ENCODE results near the gene DYNLT2B. TPM values are rescaled to one million over a fixed set of nuclear protein-coding genes. Genes with fewer than 3 reads are reported as not detected.

The DYNLT2B gene
- total and polyA plus RNA-seq, 4 donors: 1.1 to 3.7 (median 2.9) TPM

GRCh38 chr3:196287440-196288140, 30.4 kb downstream of the DYNLT2B start, which contains the start of gene PCYT1A (continued):
- TF ChIP-seq EGR1 (IDR thresholded peaks at IDR 0.05; ENCODE audit: low read depth in 2 of 2): peak; percentile 54 to 67

- H3K4me3 ChIP-seq (ENCODE audit: low read depth in 1 of 3, low read length in 3 of 3): peak overlapping the region; percentile 71 to 99 (median 97)
- TF ChIP-seq EGR1 (IDR thresholded peaks at IDR 0.05; ENCODE audit: low read depth in 2 of 2): no peak
- no peak for TF ChIP-seq HNF4G (IDR thresholded peaks at IDR 0.05)
- no peak for TF ChIP-seq NR2F2 (IDR thresholded peaks at IDR 0.05)
- TF ChIP-seq RXRA (IDR thresholded peaks at IDR 0.05): no peak
- no peak for TF ChIP-seq YY1 (IDR thresholded peaks at IDR 0.05)
- TF ChIP-seq SP1 (IDR thresholded peaks at IDR 0.05): no peak
- TF ChIP-seq ATF3 (IDR thresholded peaks at IDR 0.05): no peak
- no peak for TF ChIP-seq JUND (IDR thresholded peaks at IDR 0.05)
- TF ChIP-seq CTCF (IDR thresholded peaks at IDR 0.05; ENCODE audit: low read depth, low read length, missing input control): no peak
- no peak for TF ChIP-seq MAX (IDR thresholded peaks at IDR 0.05)
- no peak for TF ChIP-seq FOXA1 (IDR thresholded peaks at IDR 0.05)
- TF ChIP-seq REST (IDR thresholded peaks at IDR 0.05): no peak
- no peak for TF ChIP-seq ZBTB33 (IDR thresholded peaks at IDR 0.05)
- no peak for TF ChIP-seq HNF4A (conservative IDR thresholded peaks at IDR 0.05)
- no peak for TF ChIP-seq GABPA (IDR thresholded peaks at IDR 0.05 in 1 of 2, conservative IDR thresholded peaks at IDR 0.05 in 1 of 2)
- no peak for TF ChIP-seq RAD21 (IDR thresholded peaks at IDR 0.05)
- TF ChIP-seq TAF1 (conservative IDR thresholded peaks at IDR 0.05): no peak
- TF ChIP-seq FOXA2 (IDR thresholded peaks at IDR 0.05): no peak
- no peak for DNase-seq (ENCODE audit: low spot score)
- no peaks in the 10 kb centered on the region for H3K36me3 ChIP-seq (ENCODE audit: control insufficient read depth in 4 of 4, insufficient read depth in 3 of 4, low read depth in 1 of 4, low read length in 3 of 4)
- no peaks in the 10 kb centered on the region for H3K27me3 ChIP-seq (ENCODE audit: control insufficient read depth in 4 of 4, insufficient read depth in 4 of 4, low read length in 3 of 4)
- under 1% methylated on average over 22 of the region's 22 CpGs for WGBS
- peak overlapping the region; percentile 81 to 93 for H3K9ac ChIP-seq (ENCODE audit: low read depth in 1 of 2, low read length in 2 of 2)
- peak overlapping the region; percentile 89 to 90 for H3K27ac ChIP-seq (ENCODE audit: low read depth in 1 of 2, low read length in 2 of 2)
- no peaks in the 10 kb centered on the region for H3K9me3 ChIP-seq (ENCODE audit: control insufficient read depth in 4 of 4, low read length in 3 of 4)
- peaks cover 5 to 22% (median 19%) of the 10 kb centered on the region in 4 donors for H3K4me1 ChIP-seq (ENCODE audit: control insufficient read depth in 4 of 4, insufficient read depth in 4 of 4, low read length in 3 of 4)
Observed at GRCh38 chr3:196287090-196287439, 31.0 kb downstream of the DYNLT2B start.

Data from liver (tissue), 9 donors.